H1 (cell line): ENCODE data around the gene PKD1L1. TPM values are rescaled to one million over a fixed set of nuclear protein-coding genes. Genes with fewer than 3 reads are reported as not detected.

ENCODE experiments used
- CBX8 ChIP-seq: fragments of 300-800, 300-1000 bp; sonication (generic); IDR thresholded peaks from 2 replicates; pipeline ENCODE4 v1.7.1; 2016; ENCODE audit warnings: low read depth, low read length, borderline replicate concordance
- EZH2 ChIP-seq: fragments of 200-600 bp; sonication (generic); IDR thresholded peaks from 2 replicates; pipeline ENCODE4 v1.7.1; 2012; ENCODE audit warnings: low read depth, mild to moderate bottlenecking, moderate library complexity, low read length, inconsistent platforms; ENCODE audit not compliant: severe bottlenecking
- RFX5 ChIP-seq: IDR thresholded peaks from 2 replicates; pipeline ENCODE4 v1.6.1; 2011; ENCODE audit warnings: low read depth, low read length, improper control_type of control experiment, borderline replicate concordance
- SP1 ChIP-seq: IDR thresholded peaks from 2 replicates; pipeline ENCODE4 v1.6.1; 2011; ENCODE audit warnings: low read depth, low read length
- polyA plus RNA-seq, 7 experiments: library from polyadenylated mRNA; depleted of rRNA in 3 of 7; stranded (reverse) in 5 of 7; unstranded in 2 of 7; fragments of >200 nt in 5 of 7; fragments of 200-250 nt in 2 of 7; gene quantifications; 1 replicate in 5 of 7; 2 replicates in 1 of 7; 4 replicates in 1 of 7; pipeline versions ENCODE4 v1.2.1 to v1.2.3, GENCODE V29; 2011 to 2013; ENCODE audit warnings: missing spikeins in 2 of 7, mixed read lengths in 2 of 7
- total RNA-seq: library from RNA; stranded (reverse); fragmentation: NEBNext Ultra II Directional; extraction: Animal tissue kit (Norgen Biotek cat#: 25700); gene quantifications from 2 replicates; pipeline ENCODE4 v1.2.1, GENCODE V29; 2021
- TF ChIP-seq, protein P1 (sequence below), 3 experiments: IDR thresholded peaks; 1 replicate in 2 of 3; 2 replicates in 1 of 3; pipeline versions ENCODE4 v1.5.1 to v1.6.1; 2011; ENCODE audit warnings: low read length in 3 of 3, mild to moderate bottlenecking in 3 of 3, inconsistent platforms in 2 of 3, low read depth in 1 of 3, moderate library complexity in 1 of 3; ENCODE audit not compliant: insufficient read depth in 1 of 3; ENCODE audit errors: control extremely low read depth in 1 of 3
- TF ChIP-seq, protein P2 (sequence below): IDR thresholded peaks from 2 replicates; pipeline ENCODE4 v1.6.1; 2011; ENCODE audit warnings: low read length, improper control_type of control experiment

The PKD1L1 gene
- total and polyA plus RNA-seq, 2 of the 8 experiments (the other 6 are each of a cell fraction or from before 2014, with no cell fraction given): 0.22 to 0.35 TPM

DNA sequence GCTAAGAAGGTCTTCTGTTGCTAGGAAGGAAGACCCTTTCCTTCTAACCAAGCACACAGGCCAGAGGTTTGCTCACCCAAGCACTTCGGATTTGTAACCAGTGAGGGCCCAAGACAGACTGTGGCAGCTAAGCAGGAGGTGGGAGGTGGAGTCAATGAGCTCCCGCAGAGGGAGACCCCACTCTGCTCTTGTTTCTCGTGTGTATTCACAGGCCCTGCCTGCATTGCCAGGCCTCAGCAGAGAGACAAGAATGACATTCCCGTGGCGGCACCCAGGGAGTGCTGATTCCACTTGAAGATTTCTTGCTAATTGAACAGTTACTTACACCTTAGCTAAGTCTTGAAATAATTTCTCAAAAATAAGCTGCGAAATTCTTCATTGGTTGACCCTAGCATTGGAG lies 13.4 kb downstream of the PKD1L1 start (continued):
- TF ChIP-seq RFX5 (no peak), EZH2 (no peak), SP1 (no peak), CBX8 (no peak)
- TF ChIP-seq, protein P1, sequence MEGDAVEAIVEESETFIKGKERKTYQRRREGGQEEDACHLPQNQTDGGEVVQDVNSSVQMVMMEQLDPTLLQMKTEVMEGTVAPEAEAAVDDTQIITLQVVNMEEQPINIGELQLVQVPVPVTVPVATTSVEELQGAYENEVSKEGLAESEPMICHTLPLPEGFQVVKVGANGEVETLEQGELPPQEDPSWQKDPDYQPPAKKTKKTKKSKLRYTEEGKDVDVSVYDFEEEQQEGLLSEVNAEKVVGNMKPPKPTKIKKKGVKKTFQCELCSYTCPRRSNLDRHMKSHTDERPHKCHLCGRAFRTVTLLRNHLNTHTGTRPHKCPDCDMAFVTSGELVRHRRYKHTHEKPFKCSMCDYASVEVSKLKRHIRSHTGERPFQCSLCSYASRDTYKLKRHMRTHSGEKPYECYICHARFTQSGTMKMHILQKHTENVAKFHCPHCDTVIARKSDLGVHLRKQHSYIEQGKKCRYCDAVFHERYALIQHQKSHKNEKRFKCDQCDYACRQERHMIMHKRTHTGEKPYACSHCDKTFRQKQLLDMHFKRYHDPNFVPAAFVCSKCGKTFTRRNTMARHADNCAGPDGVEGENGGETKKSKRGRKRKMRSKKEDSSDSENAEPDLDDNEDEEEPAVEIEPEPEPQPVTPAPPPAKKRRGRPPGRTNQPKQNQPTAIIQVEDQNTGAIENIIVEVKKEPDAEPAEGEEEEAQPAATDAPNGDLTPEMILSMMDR (IDR thresholded peaks at IDR 0.05; ENCODE audit: control extremely low read depth in 1 of 3, insufficient read depth in 1 of 3, low read depth in 1 of 3, low read length in 3 of 3): no peak
- TF ChIP-seq, protein P2, sequence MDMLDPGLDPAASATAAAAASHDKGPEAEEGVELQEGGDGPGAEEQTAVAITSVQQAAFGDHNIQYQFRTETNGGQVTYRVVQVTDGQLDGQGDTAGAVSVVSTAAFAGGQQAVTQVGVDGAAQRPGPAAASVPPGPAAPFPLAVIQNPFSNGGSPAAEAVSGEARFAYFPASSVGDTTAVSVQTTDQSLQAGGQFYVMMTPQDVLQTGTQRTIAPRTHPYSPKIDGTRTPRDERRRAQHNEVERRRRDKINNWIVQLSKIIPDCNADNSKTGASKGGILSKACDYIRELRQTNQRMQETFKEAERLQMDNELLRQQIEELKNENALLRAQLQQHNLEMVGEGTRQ: no peak
- TF ChIP-seq, all 59 proteins: peak for 0
